ENCODE measurements around the gene MPST.

Gene MPST

DNA sequence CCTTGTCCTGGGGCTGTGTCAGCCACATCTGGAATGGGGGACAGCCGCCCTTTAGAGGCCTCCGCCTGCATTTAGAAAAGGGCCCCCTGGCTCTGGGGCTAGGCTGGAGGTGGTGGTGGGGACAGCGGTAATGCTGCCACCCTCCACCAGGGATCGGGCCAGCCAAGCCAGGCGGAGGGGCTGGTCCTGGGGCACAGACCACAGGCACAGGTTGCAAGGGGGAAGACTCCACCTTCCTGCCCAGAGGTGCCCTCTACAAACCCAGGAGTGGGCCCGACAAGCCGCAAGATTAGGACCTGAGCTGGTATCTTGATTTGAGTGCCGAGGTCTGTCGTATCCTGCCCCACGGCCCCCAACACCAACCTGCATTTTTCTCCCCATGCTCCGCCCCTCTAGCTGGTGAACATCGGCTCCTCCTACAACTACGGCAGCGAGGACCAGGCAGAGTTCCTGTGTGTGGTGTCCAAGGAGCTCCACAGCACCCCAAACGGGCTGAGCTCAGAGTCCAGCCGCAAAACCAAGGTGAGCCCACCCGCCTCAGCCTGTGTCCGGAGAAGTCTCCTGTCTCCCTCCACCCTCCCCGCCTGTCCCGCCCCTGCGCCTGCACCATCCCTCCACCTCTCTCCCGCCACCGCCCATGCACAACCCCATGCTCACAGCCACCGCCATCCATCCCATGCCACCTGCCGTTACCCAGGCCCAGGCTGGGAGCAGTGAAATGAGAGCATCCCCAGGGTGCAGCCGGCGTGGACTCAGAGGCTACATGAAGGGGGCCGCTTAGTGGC lies 39.6 kb downstream of the MPST start:
- H3K9ac ChIP-seq (ENCODE audit: low read depth in 1 of 2, low read length in 2 of 2), result no peak overlapping the region
- peaks cover 2 to 9% of the 10 kb centered on the region in 2 donors for H3K4me1 ChIP-seq (ENCODE audit: control insufficient read depth in 2 of 2, insufficient read depth in 2 of 2, low read length in 2 of 2)
- H3K36me3 ChIP-seq (ENCODE audit: control insufficient read depth in 2 of 2, insufficient read depth in 2 of 2, low read length in 2 of 2), result peaks cover 19 to 30% of the 10 kb centered on the region in 2 donors
- no peak overlapping the region for H3K4me3 ChIP-seq (ENCODE audit: low read length in 2 of 2)
- H3K27ac ChIP-seq (ENCODE audit: low read depth in 2 of 2, low read length in 2 of 2), result no peak overlapping the region
- no peaks in the 10 kb centered on the region for H3K9me3 ChIP-seq (ENCODE audit: control insufficient read depth in 2 of 2, low read length in 2 of 2)
- no peaks in the 10 kb centered on the region for H3K27me3 ChIP-seq (ENCODE audit: control insufficient read depth in 2 of 2, insufficient read depth in 2 of 2, low read length in 2 of 2)

DNA sequence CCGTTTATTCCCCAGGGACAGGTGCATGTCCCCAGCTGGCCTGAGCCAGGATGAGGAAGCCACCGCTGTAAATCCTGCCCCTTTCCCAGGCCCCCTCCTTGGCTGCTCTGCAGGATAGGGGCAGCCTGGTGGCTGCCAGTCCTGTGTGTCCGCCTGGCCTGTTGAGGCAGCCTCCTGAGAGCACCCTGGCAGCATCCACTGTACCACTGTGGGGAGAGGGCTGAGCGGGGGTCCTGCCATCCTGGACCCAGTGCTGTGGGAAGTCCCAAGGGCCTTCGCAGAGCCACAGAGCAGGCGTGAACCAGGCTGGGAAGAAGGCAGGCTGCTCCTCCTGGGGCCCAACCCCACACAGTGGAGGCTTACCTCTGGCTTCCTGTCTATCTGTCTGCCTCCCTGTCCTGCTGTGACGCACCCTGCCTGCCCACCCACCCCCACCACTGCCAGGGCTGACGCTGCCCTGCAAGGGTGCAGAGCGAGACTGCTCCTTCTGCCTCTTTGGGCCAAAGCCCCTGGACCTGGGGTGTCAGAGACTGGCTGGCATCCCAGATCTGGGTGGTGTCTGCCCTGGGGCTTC lies 40.4 kb downstream of the MPST start:
- no peak overlapping the region for H3K4me3 ChIP-seq (ENCODE audit: low read length in 2 of 2)
- H3K27ac ChIP-seq (ENCODE audit: low read depth in 2 of 2, low read length in 2 of 2), result no peak overlapping the region
- H3K9me3 ChIP-seq (ENCODE audit: control insufficient read depth in 2 of 2, low read length in 2 of 2), result no peaks in the 10 kb centered on the region
- peaks cover 19 to 30% of the 10 kb centered on the region in 2 donors for H3K36me3 ChIP-seq (ENCODE audit: control insufficient read depth in 2 of 2, insufficient read depth in 2 of 2, low read length in 2 of 2)
- H3K27me3 ChIP-seq (ENCODE audit: control insufficient read depth in 2 of 2, insufficient read depth in 2 of 2, low read length in 2 of 2), result no peaks in the 10 kb centered on the region
- peaks cover 0 to 7% of the 10 kb centered on the region in 2 donors for H3K4me1 ChIP-seq (ENCODE audit: control insufficient read depth in 2 of 2, insufficient read depth in 2 of 2, low read length in 2 of 2)
- no peak overlapping the region for H3K9ac ChIP-seq (ENCODE audit: low read depth in 1 of 2, low read length in 2 of 2)

GRCh38 chr22:37060801-37061610 lies 41.5 kb downstream of the MPST start:
- Histone ChIP-seq H3K9me3 (ENCODE audit: control insufficient read depth in 2 of 2, low read length in 2 of 2) (no peaks in the 10 kb centered on the region), H3K27me3 (ENCODE audit: control insufficient read depth in 2 of 2, insufficient read depth in 2 of 2, low read length in 2 of 2) (no peaks in the 10 kb centered on the region), H3K9ac (ENCODE audit: low read depth in 1 of 2, low read length in 2 of 2) (no peak overlapping the region), H3K36me3 (ENCODE audit: control insufficient read depth in 2 of 2, insufficient read depth in 2 of 2, low read length in 2 of 2) (peaks cover 19 to 29% of the 10 kb centered on the region in 2 donors), H3K4me3 (ENCODE audit: low read length in 2 of 2) (no peak overlapping the region), H3K27ac (ENCODE audit: low read depth in 2 of 2, low read length in 2 of 2) (no peak overlapping the region), H3K4me1 (ENCODE audit: control insufficient read depth in 2 of 2, insufficient read depth in 2 of 2, low read length in 2 of 2) (peaks cover 0 to 7% of the 10 kb centered on the region in 2 donors)

- Histone ChIP-seq H3K27me3 (ENCODE audit: control insufficient read depth in 2 of 2, insufficient read depth in 2 of 2, low read length in 2 of 2) (no peaks in the 10 kb centered on the region), H3K9me3 (ENCODE audit: control insufficient read depth in 2 of 2, low read length in 2 of 2) (no peaks in the 10 kb centered on the region), H3K36me3 (ENCODE audit: control insufficient read depth in 2 of 2, insufficient read depth in 2 of 2, low read length in 2 of 2) (peaks cover 16 to 23% of the 10 kb centered on the region in 2 donors), H3K9ac (ENCODE audit: low read depth in 1 of 2, low read length in 2 of 2) (no peak overlapping the region), H3K4me3 (ENCODE audit: low read length in 2 of 2) (no peak overlapping the region), H3K27ac (ENCODE audit: low read depth in 2 of 2, low read length in 2 of 2) (no peak overlapping the region), H3K4me1 (ENCODE audit: control insufficient read depth in 2 of 2, insufficient read depth in 2 of 2, low read length in 2 of 2) (peaks cover 0 to 7% of the 10 kb centered on the region in 2 donors)
Observed at GRCh38 chr22:37061611-37062375, 42.3 kb downstream of the MPST start.

DNA sequence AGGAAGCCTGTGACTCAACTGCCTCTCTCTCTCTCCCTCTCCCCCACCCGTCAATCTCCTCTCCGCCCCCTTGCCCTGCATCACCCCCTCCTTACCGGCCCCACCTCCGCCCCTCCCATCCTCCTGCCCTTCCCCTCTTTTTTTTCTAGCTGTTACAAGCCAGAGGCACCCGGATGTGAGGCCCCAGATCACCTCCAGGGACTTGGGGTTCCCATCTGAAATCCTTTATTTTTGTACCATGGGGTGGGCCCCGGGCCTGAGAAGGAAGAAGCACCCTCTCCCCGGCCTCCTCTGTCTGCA lies 42.8 kb downstream of the MPST start:
- H3K4me1 ChIP-seq (ENCODE audit: control insufficient read depth in 2 of 2, insufficient read depth in 2 of 2, low read length in 2 of 2), result peaks cover 0 to 7% of the 10 kb centered on the region in 2 donors
- peaks cover 12 to 18% of the 10 kb centered on the region in 2 donors for H3K36me3 ChIP-seq (ENCODE audit: control insufficient read depth in 2 of 2, insufficient read depth in 2 of 2, low read length in 2 of 2)
- H3K27me3 ChIP-seq (ENCODE audit: control insufficient read depth in 2 of 2, insufficient read depth in 2 of 2, low read length in 2 of 2), result no peaks in the 10 kb centered on the region
- no peaks in the 10 kb centered on the region for H3K9me3 ChIP-seq (ENCODE audit: control insufficient read depth in 2 of 2, low read length in 2 of 2)
- no peak overlapping the region for H3K9ac ChIP-seq (ENCODE audit: low read depth in 1 of 2, low read length in 2 of 2)
- H3K27ac ChIP-seq (ENCODE audit: low read depth in 2 of 2, low read length in 2 of 2), result no peak overlapping the region
- H3K4me3 ChIP-seq (ENCODE audit: low read length in 2 of 2), result no peak overlapping the region

DNA sequence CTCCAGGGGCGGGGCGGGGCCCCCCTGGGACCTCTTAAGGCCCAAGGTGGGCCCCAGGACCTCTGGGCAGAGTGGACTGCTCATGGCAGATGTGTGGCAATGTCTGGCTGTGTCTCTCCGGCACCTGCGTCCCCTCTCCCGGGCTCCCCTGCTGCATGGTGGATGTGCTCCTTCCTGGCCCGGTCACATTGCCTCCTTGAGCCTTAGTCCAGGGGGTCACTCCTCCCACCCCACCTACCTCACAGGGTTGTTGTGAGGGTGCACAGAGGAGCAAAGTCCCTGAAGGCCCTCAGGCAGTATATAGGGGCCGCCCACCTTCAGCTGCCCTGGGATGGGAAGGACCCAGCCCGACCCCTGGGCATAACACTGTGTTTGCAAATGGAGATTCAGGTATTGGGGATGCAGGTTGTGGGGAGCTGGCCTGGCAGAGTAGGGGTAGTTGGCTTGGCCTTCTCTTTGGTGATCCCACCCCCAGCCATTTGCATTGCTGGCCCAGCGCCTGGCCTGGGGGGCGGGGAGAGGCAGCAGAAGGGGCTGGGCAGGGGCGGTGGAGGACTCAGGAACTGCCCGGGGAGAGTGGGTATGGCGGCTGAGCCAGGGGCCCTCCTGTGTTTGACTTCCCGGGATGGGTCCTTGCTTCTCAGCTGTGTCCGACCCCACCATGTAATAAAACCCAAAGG lies 43.3 kb downstream of the MPST start:
- Histone ChIP-seq H3K27ac (ENCODE audit: low read depth in 2 of 2, low read length in 2 of 2) (no peak overlapping the region), H3K4me3 (ENCODE audit: low read length in 2 of 2) (no peak overlapping the region), H3K36me3 (ENCODE audit: control insufficient read depth in 2 of 2, insufficient read depth in 2 of 2, low read length in 2 of 2) (peaks cover 7 to 14% of the 10 kb centered on the region in 2 donors), H3K9ac (ENCODE audit: low read depth in 1 of 2, low read length in 2 of 2) (no peak overlapping the region), H3K27me3 (ENCODE audit: control insufficient read depth in 2 of 2, insufficient read depth in 2 of 2, low read length in 2 of 2) (peaks cover under 1 to 2% of the 10 kb centered on the region in 2 donors), H3K4me1 (ENCODE audit: control insufficient read depth in 2 of 2, insufficient read depth in 2 of 2, low read length in 2 of 2) (peaks cover 0 to 6% of the 10 kb centered on the region in 2 donors), H3K9me3 (ENCODE audit: control insufficient read depth in 2 of 2, low read length in 2 of 2) (no peaks in the 10 kb centered on the region)

- no peak overlapping the region for H3K4me3 ChIP-seq (ENCODE audit: low read length in 2 of 2)
- H3K36me3 ChIP-seq (ENCODE audit: control insufficient read depth in 2 of 2, insufficient read depth in 2 of 2, low read length in 2 of 2), result peaks cover 5 to 6% of the 10 kb centered on the region in 2 donors
- peaks cover 0 to 4% of the 10 kb centered on the region in 2 donors for H3K4me1 ChIP-seq (ENCODE audit: control insufficient read depth in 2 of 2, insufficient read depth in 2 of 2, low read length in 2 of 2)
- no peaks in the 10 kb centered on the region for H3K9me3 ChIP-seq (ENCODE audit: control insufficient read depth in 2 of 2, low read length in 2 of 2)
- peaks cover 7 to 8% of the 10 kb centered on the region in 2 donors for H3K27me3 ChIP-seq (ENCODE audit: control insufficient read depth in 2 of 2, insufficient read depth in 2 of 2, low read length in 2 of 2)
- H3K9ac ChIP-seq (ENCODE audit: low read depth in 1 of 2, low read length in 2 of 2), result no peak overlapping the region
- H3K27ac ChIP-seq (ENCODE audit: low read depth in 2 of 2, low read length in 2 of 2), result no peak overlapping the region
Observed at GRCh38 chr22:37063431-37064420, 44.2 kb downstream of the MPST start.

- H3K27ac ChIP-seq (ENCODE audit: low read depth in 2 of 2, low read length in 2 of 2), result no peak overlapping the region
- peaks cover 0 to 4% of the 10 kb centered on the region in 2 donors for H3K4me1 ChIP-seq (ENCODE audit: control insufficient read depth in 2 of 2, insufficient read depth in 2 of 2, low read length in 2 of 2)
- peaks cover 7 to 8% of the 10 kb centered on the region in 2 donors for H3K27me3 ChIP-seq (ENCODE audit: control insufficient read depth in 2 of 2, insufficient read depth in 2 of 2, low read length in 2 of 2)
- peaks cover 1 to 3% of the 10 kb centered on the region in 2 donors for H3K36me3 ChIP-seq (ENCODE audit: control insufficient read depth in 2 of 2, insufficient read depth in 2 of 2, low read length in 2 of 2)
- H3K9ac ChIP-seq (ENCODE audit: low read depth in 1 of 2, low read length in 2 of 2), result no peak overlapping the region
- H3K4me3 ChIP-seq (ENCODE audit: low read length in 2 of 2), result no peak overlapping the region
- H3K9me3 ChIP-seq (ENCODE audit: control insufficient read depth in 2 of 2, low read length in 2 of 2), result no peaks in the 10 kb centered on the region
Observed at GRCh38 chr22:37064553-37064952, 45.0 kb downstream of the MPST start.
